NCI-H748 (cell line): Measurements from ENCODE around the gene PNKD.
"Not testable (repeated sequence)": the region's sequence is repeated elsewhere in the genome, so short reads cannot be mapped to it uniquely, and the experiment has no call there.

Experiments
- DNase-seq: peaks from one replicate; lab custom pipeline; 2025; ENCODE audit not compliant: unreplicated experiment; lab: John Stamatoyannopoulos, UW

The PNKD gene

DNA sequence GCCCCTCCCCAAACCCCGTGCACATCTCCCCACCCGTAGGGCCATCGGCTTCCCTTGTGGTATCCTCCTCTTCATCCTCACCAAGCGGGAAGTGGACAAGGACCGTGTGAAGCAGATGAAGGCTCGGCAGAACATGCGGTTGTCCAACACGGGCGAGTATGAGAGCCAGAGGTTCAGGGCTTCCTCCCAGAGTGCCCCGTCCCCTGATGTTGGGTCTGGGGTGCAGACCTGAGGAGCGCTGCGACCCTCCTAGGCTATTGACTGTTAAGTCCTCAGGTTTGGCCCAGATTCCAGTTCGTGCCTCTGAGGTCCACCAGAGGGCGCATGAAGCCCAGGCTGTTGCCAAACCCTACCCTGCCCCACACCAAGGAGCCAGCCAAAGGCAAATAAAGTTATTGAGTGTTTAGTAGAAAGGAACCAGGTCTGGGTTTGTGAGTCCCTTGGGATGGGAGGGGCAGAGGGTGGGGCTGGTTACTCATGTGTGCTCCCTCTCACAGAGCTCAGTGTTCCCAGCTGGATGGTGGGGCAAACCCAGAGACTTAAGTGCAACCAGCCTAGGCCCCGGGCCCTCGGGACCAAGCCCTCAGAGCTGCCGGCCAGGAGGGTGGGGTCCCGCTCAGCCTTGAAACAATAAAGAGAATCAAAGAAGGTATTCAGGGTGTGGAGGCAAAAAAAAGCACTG, 2.4 kb downstream of the PNKD start:
- DNase-seq = peak; percentile 74

DNA sequence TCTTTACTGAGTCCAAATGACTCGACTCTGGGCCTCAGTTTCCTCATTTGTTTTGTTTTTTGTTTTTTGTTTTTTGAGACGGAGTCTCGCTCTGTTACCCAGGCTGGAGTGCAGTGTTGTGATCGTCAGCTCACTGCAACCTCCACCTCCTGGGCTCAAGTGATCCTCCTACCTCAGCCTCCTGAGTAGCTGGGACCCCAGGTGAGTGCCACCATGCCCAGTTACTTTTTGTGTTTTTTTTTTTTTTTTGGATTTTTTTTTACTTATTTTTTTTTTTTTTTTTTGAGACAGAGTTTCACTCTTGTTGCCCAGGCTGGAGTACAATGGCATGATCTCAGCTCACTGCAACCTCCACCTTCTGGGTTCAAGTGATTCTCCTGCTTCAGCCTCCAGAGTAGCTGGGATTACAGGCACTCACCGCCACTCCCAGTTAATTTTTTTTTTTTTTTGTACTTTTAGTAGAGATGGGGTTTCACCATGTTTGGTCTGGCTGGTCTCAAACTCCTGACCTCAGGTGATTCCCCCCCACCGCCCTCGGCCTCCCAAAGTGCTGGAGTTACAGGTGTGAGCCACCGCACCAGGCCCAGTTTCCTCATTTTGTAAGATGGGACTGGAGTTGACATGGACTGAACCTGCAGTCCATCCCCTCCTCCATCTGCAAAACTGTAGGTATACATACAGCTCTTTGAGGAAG, 3.0 kb downstream of the PNKD start:
- DNase-seq = not testable (repeated sequence)

DNA sequence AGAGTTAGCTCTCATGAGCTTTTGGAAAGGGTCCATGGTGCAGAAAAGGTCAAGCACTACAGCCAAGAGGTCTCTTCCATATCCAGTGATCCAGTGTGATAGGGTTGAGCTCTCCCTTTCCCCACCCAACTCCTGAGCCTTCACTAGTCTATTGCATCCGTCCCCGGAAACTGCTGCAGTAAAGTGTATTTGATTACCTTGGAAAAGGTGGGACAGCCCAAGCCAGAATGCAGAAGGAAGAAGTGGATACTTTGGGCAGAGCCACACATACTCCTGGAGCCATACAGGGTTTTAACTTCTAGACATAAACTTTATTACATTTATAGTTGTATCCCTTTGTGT, 3.6 kb downstream of the PNKD start:
- no peak for DNase-seq

DNA sequence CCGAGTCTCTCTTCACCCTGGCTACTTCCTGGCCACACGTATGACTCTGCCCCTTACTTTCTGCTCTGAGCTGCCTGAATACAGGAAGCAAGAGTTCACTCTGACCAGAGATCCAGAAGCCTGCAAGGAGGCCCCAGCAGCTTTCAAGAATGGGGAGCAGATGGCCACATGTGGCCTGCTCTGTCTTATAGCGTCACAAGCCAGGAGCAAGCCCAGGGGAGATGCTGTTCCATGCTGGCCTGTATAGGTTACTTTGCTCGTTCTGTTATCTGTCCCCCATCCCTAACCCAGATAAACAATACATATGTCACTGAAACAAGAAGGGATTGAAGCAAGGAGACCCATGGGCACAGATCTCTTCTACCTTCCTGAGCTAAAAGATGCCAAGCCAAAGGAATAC, 4.3 kb downstream of the PNKD start:
- no peak for DNase-seq

DNA sequence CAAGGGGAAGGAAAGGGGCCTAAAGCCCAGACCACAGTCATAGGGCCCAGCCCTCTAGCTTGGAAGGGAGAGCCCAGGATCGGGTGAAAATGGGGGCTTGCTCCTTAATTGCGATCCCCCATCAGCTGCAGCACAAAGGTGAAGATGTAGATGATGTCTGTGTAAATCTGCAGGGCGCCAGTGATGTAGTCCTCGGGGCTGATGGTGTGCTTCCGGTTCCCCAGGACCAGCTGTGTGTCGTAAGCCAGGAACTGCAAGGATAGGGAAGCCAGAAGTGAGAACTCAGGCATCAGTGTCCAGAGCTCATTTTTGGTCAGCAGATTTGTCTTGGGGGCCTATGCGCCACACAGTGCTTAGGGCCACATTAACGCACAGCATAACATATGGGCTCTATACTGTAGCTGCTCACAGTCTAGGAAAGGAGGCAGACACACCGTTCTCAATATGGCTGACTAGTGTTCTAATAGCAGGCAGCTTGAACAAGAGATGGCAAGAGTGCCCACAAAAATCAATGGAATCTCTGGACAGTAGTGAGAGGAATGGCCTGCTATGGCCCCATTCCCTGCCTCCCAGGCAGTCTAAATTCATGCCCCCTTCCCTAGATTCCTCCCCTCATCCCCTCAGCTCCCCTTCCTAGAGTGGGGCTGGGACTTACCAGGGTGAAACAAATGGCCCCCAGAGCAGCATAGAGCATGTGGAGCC, 5.2 kb downstream of the PNKD start:
- DNase-seq = no peak

DNA sequence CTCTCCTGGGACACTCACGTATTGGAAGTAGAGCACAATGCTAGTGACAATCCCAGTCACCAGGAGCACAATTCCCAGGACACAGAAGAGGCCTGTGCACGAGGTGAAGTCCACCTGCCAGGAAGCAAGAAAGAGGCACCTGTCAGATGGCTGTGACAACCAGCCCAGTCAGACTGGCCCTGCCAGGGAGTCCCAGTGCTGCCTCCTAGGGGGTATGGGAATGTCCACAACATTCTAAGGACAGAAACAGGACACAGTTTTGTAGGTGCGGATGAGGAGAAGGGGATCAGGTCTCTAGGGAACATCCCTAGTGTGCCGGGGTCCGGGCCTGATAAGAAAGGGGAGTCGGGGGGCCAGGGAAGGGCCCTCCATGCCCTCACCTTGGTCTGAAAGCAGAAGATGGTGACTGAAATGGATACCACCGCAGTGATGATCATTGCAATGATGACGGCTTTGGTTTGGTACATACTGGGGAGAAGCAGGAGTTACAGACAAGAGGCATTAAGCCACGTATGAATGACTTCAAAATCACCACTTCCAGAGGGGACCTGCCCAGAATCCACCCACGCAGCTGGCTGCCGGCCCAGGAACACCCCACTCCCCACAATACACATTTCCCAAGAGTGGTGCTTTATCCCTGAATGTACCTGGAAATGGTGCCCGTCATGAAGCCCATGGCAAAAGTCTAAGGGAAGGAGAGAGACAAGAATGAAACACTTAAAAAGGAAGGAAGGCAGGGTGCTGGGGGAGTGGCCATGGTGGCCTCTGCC, 6.9 kb downstream of the PNKD start:
- DNase-seq = no peak

DNA sequence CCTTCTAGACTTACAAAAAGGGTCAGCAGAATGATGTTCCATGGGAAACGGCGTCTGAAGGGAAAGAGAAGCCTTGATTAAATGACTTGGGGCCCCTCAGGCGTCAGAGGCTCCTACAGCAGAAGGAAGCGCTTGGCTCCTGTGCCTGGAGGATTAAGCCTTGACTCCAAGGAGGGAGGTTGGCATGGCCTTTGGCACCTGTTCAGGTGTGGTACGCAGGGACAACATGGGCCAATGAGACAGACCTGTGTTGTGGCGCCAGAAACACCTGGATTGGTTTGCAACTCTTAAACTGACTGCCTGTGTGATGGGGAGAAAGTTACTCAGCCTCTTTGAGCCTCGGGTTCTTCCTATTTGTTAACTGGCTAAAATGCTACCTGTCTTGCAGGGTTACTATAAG, 7.6 kb downstream of the PNKD start:
- DNase-seq = no peak

DNA sequence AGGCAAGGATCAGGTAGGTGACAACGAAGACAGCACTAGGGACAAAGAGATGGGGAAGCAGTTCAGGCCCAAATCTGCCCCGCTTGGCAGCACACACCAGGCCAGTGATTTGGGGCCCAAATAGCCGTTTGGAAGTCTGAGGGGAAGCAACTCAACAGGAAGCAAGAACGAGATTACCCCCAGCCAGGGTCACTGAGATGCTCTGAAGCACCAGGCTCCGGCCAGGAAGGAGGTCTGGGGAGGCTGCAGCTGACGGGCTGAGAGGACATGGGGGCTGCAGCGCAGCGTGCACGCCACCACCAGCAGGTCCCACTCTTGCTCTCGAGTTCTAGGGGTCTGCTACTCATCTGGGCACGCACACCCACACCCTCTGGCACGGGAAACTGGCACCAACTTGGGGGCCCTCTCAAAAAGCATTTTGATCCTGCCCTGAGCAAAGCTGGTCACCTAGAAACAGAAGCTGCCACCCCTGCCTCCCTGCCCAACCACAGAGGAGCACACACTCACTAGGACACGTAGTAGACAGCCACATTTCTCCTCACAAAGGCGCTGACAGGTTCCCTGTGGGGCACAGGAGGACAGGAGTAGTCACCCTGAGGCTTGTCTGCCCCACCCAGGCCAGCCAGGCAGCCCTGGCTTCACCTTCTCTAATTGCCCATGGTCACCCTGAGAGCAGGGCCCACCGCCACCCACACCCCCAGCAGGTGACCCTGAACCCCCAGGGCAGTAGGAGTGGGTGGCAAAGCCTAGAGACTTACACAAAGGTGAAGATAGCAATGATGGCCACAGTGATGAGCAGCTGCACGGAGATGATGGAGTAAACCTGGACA, 8.4 kb downstream of the PNKD start:
- DNase-seq = no peak

DNA sequence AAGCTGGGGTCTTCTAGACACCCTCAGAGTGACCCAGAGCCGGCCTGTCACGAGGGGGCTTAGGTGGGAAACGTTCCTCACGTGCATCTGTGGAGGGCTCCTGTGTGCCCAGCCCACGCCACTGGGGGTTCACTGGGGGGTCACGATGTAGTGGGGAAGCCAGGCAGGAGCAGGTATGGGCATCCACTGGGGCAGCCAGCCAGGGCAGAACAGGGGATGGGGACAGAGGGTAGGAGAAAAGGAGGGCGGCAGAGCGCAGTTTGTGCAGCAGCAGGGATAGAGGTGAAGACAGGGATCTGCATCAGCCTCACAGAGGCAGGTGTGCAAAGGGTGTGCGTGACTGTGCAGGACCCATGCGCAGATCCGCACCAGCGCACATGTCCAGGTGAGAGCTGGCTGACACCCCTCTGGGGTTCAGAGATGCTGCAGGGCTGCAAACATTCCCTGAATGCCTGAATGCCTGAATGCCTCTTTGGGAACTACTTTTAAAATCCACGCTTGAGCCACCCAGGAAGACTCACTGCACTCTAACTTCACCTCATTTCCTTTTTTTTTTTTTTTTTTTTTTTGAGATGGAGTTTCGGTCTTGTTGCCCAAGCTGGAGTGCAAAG, 10.0 kb downstream of the PNKD start:
- no peak for DNase-seq

DNA sequence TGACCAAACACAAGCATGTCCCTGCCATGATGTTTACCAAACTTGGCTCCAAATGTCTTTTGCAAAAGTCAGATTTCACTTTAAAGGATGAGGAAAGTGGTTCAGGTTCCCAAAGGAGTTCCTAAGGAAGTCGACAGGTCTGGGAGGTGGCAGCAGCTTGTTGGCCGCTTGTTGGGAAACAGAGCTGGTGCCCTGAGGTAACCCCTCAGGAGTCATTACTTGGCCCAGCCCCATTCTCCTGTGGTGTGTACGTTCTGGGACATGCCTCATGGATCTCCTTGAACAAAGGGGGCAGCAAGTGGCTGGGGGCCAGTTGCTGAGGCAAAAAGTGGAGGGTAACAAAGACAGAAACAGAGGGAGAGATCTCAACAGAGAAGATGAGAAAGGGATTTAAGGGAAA, 11.1 kb downstream of the PNKD start:
- no peak for DNase-seq

DNA sequence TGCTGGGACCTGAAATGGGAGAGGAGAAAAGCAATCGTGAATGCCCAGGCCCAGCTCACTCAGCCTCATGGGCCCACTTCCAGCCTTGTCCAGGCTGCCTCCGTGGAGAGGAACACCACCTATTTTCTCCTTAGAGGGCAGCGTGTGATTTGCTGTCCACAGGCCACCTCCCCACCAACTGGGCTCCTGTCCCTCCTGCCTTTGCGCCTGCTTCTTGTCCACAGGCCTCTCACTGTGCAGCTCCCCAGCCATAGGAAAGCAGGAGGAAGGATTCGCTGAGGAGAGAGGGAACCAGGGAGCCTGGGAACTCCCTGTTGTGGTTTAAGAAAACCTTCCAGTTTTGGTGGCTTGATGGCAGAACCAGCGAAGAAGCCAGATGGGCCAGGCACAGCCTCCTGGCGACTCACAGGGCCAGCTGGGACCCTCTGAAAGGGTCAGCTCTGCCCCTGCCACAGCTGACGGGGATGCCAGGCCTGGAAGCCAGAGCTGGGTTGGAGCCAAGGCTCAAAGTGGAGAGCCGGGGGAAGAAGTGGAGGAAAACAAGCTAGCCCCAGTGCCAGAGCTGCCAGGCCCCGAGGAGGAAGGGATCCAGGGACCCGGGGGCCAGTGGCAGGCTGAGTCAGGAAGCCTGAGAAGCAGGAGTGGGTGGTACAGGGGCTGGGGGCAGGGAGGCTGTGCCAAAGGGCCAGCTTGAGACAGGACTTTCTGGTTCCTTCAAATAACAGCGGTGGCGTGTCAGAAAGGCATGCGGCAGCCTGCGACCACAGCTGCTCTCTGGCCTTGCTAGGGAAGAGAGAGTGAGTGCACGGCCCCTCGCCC, 12.1 kb downstream of the PNKD start:
- DNase-seq = no peak

DNA sequence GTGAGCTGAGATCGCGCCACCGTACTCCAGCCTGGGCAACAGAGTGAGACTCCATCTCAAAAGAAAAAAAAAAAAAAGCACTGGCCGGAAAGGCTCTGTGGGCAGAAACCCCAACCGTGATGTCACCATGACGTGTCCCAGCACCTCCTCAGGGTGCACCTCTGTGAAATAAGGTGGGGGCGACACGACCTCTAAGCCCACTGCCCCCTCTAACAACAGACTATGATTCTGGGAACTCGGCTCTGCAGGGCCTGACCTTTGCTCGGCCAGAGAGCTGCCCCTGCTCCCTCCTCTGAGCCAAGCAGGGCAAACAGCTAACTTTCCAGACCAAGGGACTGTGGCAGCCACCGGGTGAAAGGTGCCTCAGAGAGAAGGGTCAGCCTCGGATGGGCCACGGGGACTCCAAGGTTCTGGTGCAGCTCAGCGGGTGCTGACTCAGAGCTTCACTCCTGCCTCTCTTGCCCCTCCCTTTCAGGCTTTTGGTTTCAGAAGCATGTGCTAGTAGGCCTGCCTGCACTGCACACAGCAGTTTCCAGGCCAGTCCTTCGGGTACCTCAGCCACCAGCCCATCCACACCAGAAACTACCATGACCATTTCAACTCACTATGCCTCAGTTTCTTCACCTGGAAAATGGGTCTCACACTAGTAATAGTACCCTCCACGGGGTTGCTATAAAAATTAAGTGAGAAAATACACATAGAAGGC, 13.9 kb downstream of the PNKD start:
- DNase-seq = no peak

DNA sequence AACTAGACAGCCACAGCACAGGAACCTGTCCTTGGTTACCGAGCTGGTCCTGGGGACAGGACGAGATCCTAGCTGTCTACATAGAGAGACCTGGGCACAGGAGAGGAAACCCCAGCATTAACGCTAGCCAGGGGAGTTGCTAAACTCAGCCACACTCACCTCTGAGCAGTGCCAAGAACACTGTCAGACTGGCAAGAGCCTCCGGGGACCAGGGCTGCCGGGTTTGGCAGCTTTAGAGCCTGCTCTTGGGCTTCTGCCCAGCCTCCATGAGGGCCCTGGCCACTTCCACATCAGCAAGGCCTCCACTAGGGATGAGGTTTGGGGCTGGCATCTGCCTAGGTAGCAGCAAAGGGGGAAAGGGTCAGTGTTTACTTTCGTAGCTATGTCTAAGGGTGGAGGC, 15.3 kb downstream of the PNKD start:
- DNase-seq = no peak

DNA sequence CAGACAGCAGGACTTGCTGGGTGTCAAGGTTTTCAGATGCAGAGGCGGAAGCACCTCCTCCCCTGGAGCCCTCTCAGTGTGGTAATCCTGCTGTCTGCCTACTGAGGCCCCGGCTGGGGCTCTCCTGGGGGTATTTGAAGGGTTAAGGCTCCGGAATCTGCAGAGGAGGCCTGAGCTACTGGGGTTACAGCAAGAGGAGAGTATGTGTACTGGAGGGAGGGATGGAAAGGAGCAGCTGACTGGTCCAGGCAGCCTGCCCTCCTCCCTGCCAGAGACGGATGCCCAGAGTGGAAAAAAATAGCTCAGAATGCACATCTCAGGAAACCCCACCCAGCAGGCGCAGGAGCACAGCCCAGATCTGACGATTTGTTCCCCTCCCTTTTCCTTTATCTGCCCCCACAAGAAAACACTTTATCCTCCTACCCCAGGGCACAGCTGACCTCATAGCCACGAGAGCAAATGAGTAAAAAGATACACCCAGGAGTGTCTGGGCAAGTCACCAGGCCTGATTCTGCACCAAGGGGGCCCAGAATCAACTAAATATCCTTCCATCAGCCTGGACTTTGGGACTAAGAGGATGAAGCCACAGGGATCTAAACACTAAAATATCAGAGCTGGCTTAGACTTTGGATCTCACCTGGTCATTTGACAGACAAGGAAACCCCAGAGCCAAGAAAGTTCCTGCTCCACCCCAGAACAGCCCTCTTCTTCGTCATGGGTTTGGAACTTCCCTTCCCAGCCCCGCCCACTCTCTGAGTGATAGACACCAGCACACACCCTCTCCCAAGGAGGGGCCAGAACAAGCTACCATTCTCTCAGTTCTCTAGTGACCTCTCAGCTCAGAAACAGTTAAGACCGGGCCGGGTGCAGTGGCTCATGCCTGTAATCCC, 16.5 kb downstream of the PNKD start:
- no peak for DNase-seq

DNA sequence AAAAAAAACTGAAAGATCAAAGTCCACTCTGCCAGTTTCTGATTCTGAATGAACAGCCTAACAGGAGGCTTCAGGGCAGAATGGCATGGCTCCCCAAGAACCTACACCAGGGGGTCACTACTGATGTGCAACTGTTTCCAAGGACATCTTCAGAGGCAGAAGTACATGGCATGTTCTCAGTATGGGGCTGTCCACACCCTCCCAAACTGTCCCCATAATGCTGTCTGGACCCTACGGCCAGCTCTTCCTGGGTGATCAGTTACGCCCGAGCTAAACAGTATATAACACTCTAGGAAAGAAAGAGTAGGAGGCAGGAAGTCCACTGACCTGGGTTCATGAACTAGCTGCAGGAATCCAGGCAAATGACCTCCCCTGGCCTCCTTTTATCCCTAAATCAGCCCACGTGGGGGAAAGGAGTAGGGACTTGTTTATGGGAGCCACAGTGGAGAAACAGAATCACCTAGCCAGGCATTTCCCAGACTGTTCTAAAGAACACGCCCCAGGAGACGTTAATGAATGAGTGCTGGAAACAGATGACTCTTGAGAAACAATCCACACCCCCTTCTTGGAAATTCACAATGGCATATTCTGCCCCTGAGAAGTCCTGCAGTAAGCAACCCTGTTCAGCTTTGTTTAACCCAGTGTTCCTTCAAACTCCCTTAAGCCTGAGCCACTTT, 19.5 kb downstream of the PNKD start:
- no peak for DNase-seq

DNA sequence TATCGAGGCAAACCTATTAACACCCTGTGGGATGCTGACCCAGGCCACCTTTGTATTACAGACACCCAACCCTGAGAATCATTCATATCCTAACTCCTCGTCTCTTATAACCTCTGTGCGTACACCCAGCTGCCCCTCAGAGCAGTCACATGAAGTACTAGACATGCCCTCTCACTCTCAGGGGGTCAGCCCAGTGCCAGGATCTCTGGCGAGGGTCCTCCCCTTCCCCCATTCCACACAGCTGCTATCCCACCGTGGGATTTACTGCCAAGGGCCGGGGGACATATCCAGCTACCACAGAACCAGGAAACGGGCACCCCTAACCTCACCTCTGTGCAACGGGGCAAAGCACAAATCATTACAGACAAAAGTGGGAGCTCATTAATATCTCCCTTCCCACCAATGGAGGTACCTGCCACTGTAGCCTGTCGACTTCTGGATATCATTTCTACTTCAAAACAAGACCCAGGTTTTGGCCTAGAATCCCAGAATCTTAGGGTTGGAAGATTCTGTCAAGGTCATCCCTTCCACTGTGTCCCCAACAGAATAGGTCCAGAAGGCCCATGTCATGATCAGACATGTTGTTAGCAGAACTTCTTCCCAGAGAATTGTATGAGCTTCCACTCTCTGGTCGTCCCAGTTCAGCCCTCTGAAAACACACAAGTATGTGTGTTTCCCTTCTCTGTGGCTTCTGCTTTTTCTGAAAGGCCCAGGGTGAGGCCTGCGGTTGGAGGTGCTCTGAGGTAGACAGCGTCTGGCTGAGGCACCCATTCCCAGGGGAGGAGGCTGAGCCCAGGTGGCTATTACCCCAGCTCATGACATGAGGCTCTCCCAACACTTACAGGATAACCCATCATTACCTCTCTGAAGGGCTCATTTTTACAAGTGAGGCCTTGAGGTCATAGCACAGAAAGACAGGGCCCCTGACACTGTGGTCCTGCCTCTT, 20.3 kb downstream of the PNKD start:
- DNase-seq = no peak
